Hepatic stellate cell (primary cell): ENCODE measurements around the gene LAMTOR2.
A peak's percentile ranks its signal among the peaks of the same experiment; 100 is the strongest.
"Not testable (repeated sequence)": the region's sequence is repeated elsewhere in the genome, so short reads cannot be mapped to it uniquely, and the experiment has no call there.

Experiments
- DNase-seq: peaks from one replicate; pipeline ENCODE4 v3.0.0; 2011; ENCODE audit warnings: low spot score

The LAMTOR2 gene

DNA sequence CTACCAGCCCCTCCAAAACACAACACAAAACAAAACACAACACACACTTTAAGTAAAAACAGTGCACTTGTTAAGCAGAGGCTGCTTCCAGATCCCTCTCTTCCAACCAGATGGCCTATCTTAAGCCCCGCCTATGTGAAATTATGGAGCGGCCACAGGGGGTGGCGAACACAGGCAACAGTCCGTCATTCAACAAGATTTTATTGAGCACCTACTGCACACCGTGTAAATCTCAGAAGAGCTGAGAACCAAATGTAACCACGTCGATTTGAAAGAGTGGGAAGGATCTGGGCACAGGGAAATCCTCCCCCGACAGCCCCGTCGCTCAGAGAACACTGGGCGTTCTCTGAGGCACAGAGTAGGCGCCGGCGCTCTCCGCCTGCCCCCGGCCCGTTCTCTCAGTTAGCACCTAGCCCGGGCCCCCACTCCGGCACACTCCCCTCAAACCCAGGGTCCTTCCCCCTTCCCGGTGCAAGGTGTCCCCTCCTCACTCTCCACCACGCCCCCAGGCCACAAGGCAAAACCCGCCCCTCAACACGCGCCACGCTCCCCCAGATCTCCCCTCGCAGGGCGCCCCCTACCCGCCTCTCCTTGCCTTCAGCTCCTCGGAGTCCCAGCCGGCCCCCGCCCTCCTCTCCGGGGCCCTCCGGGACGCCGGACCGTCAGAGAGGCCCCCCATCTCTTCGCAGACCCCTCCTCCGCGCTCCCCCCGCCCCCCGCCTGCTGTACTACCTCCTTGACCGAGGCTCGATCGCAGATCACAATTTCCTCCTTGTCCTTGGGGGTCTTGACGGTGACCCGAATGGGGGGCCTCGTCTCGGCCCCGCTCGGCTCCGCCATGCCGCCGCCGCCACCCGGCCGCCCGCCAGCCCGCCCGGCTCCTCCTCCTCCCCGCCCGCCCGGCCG lies 1.5 kb upstream of the LAMTOR2 start:
- DNase-seq, result peak; percentile 84

DNA sequence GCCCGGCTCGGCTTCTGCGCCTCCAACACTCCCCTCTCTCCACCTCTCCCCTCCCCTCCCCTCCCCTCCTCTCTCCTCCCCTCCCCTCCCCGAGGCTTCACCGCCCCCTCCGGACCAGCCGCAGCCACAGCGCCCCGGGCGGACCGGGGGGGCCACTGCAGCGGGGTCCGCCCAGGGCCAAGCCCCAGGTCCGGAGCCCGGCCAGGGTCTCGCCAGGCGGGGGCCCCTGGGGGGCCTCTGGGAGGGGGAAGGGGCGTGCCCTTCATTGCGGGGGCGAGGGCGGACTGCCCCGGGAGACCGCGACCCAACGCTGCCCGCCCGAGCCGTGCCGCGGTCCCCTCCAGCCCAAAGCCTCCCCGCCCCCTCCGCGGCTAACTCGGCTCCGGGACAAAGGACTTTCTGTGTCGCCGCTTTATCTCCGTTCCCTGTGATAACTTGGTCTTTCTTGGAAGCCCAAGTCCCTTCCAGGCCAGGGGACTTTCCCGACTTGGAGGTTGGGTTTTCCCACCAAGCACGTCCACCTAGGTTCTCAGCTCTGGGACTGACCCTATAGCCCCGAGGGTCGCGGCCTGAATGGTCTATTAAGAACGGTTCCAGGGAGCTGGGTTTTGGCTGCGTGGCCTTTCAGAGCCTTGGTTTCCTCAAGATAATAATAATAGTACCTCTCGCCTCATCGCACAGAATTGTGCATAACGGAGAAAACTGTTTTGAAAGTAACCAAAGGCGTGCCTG lies 648 bp upstream of the LAMTOR2 start, which contains the start of gene UBQLN4:
Gene UBQLN4 (minus strand): TSS at position 31 of the 732 bp plus-strand sequence. CDS start 97 bp downstream, outside the sequence.
- DNase-seq, result peak; percentile 92

DNA sequence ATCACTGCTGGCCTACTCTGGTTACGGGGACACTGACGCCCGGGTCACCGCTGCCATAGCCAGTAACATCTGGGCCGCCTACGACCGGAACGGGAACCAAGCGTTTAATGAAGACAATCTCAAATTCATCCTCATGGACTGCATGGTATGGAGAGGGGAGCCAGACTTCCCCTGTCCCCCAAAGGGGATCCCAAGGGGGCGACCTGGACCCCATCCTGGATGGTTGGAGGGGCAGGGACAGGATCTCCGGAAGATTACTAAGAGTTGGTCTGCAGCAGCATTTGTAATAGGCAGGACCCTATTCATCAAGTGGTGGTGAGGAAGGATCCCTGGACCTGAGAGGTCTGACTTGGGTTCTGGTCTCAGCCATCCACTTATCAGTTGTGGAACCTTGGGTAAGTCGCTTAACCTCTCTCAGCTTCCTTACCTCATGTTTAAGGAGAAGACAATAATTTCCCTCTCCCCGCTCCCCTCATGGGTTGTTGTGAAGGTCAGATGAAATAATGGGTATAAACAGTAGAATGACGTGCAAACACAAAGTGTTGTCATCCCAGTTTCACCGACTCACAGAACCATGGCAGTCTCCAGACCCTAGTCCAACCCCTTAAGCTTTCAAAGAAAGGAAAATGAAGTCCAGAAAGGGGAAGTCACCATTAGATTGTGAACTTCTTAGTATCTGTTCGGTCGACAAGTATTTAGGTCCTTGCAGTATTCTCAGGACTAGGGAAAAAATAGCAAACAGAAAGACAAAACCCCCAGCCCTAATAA lies 883 bp downstream of the LAMTOR2 start:
- DNase-seq, result no peak

DNA sequence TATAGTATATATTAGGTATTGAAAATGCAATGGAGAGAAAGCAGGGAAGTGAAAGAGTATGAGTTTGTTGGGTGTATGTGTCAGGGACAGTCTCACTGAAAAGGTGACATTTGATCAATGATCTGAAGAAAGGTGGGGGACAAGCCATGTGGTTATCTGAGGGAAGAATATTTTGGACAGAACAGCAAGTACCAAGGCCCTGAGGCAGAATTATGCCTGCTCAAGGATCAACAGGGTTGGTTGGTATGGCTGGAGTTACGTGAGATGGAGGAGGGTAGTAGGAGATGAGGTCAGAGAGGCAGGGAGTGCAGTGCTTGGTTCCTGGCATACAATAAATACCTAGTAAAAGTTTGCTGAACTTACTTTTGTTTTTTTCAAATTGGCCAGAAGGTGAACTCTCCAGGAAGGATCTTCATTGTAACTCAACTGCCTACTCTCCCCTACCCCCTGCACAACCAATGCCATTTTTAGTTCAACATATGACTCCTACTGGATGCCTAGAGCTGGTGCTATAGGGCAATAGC lies 1.8 kb downstream of the LAMTOR2 start:
- DNase-seq, result no peak

DNA sequence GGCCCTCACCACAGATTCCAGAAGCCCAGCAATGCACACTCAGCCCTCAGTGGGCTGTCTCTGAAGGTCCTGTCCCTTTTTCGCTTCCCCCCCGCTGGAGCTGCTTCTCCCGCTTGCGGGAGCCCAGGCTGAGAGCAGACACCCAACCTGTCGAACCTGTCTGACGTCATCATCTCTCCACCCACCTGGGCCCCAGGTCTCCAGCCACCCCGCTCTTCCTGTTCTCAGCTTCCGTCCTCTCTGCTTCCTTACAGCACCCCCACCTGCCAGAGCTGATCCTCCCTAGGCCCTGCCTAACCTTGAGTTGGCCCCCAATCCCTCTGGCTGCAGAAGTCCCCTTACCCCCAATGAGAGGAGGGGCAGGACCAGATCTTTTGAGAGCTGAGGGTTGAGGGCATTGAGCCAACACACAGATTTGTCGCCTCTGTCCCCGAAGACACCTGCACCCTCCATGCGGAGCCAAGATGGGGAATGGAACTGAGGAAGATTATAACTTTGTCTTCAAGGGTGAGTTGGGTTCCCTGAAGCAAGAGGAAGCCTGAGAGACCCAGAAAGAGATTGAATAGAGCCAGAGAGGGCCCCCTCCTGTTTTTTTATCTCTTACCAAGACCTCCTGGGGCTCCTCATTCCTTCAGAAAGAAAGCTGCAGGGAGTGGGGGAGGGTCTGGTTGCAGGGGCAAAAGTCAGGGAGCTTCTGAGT lies 6.5 kb downstream of the LAMTOR2 start, which contains the start of gene RAB25:
Gene RAB25 (plus strand): TSS at position 224 of the 700 bp plus-strand sequence. CDS start 241 bp downstream, at position 465.
- DNase-seq, result no peak

DNA sequence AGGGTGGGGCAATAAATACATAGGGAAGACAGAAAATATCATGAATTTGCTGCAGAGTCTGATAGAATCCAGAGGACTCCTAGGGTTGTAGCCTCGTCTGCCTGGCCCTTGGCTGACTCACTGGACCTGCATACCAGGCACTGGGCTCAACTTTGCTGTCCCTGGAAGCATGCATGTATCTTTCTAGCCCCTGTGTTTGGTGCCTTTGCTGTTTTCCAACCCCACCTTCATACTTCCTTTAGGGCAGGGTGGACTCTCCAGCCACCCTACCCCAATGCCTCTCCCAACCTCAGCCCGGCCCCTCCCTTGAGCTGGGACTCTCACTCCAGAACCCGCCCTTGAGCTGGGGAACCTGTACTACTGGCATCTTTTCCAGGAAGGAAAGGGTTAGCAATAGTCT lies 7.6 kb downstream of the LAMTOR2 start:
- DNase-seq, result no peak

DNA sequence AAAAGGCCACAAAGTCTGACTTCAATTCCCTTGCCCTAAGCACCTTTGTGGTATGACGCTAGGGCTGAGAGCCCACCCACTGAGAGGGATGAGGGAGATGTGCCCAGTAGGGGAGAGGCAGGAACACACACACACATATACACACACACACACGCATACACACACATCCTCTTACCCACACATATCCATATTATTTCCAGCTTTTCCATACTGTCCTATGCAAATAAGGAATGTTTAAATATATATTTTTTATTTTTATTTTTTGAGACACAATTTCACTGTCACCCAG lies 9.4 kb downstream of the LAMTOR2 start:
- no peak for DNase-seq

DNA sequence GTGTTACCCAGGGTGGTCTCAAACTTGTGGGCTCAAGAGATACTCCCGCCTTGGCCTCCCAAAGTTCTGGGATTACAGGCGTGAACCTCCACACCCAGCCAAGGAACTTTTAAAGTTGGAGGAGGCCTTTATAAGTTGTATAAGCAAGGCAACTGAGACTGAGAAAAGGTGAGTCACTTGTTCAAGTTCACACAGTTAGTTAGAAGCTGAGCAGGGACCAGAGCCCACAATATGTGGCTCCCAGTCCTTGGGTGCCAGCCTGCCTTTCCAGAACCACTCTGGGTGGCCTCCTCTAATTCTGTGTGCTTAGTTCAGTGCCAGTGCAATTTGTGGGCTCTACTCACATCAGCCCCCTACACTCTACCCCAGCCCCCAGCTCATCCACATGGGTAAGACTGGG lies 10.0 kb downstream of the LAMTOR2 start:
- DNase-seq, result no peak

DNA sequence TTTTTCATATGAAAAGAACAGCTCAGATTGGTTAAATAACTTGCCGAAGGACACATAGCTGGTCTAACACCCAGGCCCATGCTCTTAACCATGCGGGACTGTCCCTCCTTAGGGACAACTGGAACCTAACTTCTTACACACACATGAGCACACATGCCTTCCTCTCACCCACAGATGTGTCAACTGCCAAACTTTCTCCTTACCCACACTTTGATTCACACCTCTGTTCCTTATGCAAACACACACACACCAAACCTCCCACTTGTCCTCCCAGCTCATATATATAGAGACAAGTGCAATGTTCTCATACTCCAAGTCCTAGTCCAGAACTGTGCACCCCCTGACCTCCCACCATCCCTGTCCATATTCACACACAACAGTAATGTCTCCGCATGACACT lies 10.6 kb downstream of the LAMTOR2 start:
- no peak for DNase-seq

DNA sequence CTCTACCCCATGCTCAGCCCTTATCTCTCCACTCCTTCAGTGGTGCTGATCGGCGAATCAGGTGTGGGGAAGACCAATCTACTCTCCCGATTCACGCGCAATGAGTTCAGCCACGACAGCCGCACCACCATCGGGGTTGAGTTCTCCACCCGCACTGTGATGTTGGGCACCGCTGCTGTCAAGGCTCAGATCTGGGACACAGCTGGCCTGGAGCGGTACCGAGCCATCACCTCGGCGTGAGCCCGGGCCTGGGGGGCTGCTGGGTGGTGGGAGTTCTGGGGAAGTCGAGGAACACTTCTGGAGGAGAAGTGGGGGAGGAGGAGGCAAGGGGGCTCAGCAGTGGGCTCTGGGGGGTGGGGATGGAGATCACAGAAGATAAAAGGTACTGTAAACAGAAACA lies 11.3 kb downstream of the LAMTOR2 start:
- DNase-seq, result no peak

DNA sequence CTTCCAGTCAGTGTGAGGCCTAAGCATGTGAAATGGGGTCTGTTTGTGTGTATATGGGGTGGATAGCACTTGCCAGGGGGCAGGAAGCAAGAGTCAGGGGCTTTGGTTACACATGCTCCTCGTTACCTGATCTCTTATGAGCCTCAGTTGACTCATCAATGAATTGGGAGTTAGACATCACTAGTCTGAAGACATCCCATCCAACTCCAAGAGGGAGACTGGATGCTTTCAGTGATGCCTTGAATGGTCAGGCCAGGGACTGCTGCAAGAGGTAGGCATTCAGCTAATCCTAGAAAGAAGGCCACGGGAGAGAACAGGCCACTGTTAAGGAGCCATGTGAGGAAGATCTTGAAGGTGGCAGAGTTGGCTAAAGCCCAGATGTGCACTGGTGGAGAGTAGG lies 12.7 kb downstream of the LAMTOR2 start:
- no peak for DNase-seq

DNA sequence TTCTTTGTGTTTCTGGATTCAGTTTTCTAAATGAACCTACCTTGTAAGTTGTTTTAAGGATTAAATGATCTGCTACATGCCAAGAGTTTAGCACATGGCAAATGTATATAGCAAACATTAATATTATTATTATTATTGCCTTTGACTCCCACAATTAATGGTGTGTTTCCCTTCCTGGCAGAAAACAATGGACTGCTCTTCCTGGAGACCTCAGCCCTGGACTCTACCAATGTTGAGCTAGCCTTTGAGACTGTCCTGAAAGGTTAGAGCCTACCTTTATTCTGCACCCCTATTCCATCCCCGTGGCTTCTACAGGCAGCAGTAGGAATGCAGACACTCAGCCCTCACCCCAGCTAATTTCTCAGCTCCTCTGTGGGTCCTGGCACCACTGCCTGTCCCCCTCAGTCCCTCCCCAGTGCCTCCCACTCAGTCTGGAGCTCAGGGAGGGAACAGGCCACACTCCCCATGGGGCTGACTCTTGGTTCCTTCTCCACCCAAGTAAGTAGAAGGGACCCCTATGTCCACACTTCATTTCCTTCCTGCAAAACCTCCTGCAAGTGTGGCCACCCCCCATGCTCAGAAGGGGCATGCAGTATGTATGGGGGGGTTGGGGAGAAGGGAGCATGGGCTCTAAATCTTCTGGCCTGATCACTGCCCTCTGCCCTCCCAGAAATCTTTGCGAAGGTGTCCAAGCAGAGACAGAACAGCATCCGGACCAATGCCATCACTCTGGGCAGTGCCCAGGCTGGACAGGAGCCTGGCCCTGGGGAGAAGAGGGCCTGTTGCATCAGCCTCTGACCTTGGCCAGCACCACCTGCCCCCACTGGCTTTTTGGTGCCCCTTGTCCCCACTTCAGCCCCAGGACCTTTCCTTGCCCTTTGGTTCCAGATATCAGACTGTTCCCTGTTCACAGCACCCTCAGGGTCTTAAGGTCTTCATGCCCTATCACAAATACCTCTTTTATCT lies 15.2 kb downstream of the LAMTOR2 start:
- no peak for DNase-seq

DNA sequence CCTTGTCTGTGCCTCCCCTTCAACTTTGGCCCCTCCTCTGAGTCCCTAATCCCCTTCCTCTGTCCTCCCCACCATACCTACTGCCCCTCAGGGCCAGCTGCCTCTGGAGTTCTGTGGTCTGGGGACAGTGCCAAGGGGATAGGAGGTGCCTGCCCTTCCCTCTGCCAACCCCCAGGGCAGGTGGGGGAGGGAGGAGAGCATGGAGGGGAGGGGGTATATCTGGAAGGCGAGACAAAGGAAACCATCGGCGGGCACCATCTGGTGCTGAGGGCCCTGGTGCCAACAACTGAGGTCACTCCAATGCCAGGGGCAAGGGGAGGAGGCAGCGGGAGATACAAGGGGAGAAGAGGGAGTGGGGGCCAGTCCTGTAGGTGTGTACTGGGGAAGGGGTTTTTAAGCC lies 16.0 kb downstream of the LAMTOR2 start:
- no peak for DNase-seq

DNA sequence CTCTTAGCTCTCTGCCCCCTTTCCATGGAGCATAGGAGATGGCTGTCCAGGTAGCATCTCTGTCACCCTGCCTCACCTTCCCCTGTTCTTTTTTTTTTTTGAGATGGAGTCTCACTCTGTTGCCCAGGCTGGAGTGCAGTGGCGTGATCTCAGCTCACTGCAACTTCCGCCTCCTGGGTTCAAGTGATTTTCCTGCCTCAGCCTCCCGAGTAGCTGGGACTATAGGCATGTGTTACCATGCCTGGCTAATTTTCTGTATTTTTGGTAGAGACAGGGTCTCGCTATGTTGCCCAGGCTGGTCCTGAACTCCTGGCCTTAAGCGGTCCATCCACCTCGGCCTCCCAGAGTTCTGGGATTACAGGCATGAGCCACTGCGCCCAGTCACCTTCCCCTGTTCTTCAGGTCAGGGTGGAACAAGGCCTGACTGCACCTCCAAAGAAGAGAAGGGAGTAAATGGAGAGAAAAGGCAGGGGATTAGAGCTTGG lies 16.8 kb downstream of the LAMTOR2 start:
- not testable (repeated sequence) for DNase-seq

DNA sequence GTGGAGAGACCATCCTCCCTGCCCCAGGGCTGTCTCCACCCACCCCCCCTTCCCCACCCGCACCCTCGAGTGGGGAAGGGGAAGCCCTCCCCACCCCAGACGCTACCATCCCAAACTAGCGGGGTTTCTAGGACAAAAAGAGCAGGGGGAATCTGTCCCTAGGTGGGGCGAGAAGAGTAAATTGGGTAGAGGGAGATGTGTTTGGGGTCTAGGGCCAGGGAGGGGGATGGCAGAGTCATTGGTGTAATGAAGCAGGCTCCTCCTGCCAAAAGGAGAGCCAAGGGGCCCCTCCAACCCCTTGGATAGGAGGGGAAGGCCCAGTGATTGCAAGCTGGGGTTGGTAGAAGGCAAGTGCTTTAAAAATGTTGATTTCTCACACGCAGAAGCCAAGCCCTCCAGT lies 17.7 kb downstream of the LAMTOR2 start:
- DNase-seq, result no peak

DNA sequence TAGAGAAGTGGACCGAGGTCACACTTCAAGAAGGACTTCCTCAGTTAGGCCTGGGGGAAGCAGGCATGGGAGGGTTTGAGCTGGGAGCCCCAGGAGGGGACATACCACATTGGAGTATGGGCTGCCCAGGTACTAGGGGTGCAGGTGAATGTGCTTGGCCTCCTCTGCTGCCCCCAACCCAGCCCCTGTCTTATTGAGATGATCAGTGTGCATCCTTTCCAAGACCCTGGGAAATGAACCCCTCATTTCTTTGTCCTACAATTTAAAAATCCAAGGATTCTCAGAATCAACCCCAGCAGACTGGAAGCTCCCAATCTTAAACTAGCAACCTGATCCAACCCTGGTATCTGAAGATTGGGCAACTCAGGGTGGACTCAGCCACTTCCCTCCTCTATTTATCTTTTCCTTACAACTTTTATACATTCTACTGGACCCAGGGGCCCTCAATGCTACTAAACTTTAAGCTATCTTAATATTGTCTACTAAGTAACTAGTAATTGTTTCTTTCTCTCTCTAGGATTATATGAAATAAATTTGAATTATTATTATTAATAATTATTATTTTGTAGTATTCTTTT lies 18.6 kb downstream of the LAMTOR2 start:
- DNase-seq, result no peak

DNA sequence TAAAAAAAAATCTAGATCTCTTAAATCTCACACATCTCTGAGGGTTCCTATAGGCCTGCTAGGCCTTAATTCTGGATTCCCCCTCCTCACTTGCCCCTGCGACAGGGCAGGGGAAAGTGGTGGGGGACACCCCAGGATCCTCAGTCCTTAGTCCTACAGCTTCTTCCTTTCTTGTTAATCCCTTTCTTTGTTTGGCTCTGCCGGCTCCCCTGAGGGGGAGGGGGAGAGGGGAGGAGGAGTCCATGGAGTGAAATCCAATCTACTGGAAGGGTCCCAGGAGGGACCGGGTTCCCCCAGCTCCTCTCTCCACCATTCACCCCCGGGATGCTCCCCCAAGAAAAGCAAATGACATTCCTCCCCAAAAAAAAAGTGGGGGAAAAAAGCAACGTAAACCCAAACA lies 19.2 kb downstream of the LAMTOR2 start:
- no peak for DNase-seq

DNA sequence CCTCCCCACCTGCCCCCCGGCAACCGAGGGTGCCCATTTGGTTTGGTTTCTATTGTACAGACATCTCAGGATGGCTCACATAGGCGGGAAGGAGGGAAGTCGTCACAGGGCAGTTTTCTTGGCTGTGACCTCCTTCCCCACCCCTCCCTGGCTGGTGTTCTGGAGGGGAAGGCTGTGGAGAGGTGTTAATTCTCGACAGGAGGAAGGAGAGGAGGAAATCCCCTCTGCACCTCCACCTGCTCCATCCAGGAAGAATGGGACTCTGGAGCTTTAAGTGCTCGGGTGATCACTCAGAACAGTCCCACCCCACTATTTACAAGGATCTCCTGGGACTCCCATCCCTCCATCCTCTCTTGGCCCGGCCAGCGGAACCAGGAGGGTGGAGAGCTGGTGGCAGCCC lies 20.1 kb downstream of the LAMTOR2 start:
- no peak for DNase-seq

DNA sequence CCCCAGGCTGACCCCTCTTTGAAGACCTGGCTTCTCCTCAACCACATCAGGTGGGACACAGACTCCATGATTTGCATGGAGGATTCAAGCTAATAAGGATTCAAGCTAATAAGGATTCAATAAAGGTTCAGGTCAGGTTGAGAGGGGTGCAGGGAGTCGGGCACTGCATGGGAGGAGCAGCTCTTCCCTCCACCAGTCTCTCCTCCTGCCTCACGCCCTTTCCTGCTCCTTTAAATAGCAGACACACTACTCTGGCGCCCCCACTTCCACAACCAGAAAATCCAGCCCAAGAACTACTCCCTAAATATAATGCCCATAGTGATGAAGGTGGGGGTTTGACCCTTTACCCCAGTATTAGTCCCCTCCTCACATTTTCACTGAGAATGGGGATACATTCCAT lies 20.6 kb downstream of the LAMTOR2 start:
- DNase-seq, result no peak

DNA sequence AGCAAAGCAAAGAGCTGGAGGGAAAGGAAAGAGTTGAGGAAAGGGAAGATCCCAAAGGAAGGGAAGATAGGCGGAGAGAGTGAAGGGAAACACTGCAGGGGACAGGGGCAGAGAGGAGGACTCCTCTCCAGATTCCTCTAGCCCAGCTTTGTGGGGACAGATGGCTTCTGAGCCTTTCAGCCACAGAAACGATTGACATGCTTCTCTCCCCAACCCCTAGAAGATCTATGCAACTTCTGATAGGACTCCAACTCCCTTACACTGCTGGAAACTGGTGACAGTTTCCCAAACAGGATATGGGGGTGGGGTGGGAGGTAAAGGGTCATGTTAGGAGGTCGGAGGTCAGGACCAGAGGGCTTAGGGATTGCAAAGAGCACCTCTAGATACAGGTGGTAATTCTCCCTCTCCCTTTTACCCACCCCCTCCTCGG lies 21.2 kb downstream of the LAMTOR2 start:
- DNase-seq, result no peak
